GM23338 (cell line): ENCODE results near the gene SULT1A2. TPM values are rescaled to one million over a fixed set of nuclear protein-coding genes. Genes with fewer than 3 reads are reported as not detected.
"Not testable (repeated sequence)": the region's sequence is repeated elsewhere in the genome, so short reads cannot be mapped to it uniquely, and the experiment has no call there.

Source experiments
- ATAC-seq: fragments of 200-7000 bp; cut with Tn5 transposase; 3 replicates; pipeline ENCODE4 v1.9.1; 2020
- DNase-seq: peaks from one replicate; pipeline ENCODE4 v3.0.0-alpha.2; 2015; ENCODE audit warnings: low spot score
- H2AFZ ChIP-seq: fragments of 200-600 bp; sonication (generic); 2 replicates; pipeline ENCODE4 v1.8.0; 2016; ENCODE audit warnings: antibody characterized with exemption, mild to moderate bottlenecking, moderate library complexity
- H3F3A ChIP-seq: fragments of 200-600 bp; sonication (generic); replicated peaks from 2 replicates; pipeline ENCODE4 v1.8.0; 2017; ENCODE audit warnings: antibody characterized with exemption, mixed run types, low read depth
- H3K27ac ChIP-seq: fragments of 200-600 bp; sonication (generic); 2 replicates; pipeline ENCODE4 v1.6.1; 2016; ENCODE audit warnings: low read depth
- H3K27me3 ChIP-seq: fragments of 200-600 bp; sonication (generic); 2 replicates; pipeline ENCODE4 v1.8.0; 2016; ENCODE audit warnings: mild to moderate bottlenecking, mixed run types, moderate library complexity; ENCODE audit not compliant: insufficient read depth
- H3K36me3 ChIP-seq: fragments of 200-600 bp; sonication (generic); 2 replicates; pipeline ENCODE4 v1.8.0; 2016; ENCODE audit warnings: mild to moderate bottlenecking; ENCODE audit not compliant: insufficient read depth
- H3K4me1 ChIP-seq: fragments of 200-600 bp; sonication (generic); 2 replicates; pipeline ENCODE4 v1.8.0; 2016; ENCODE audit warnings: mild to moderate bottlenecking, moderate library complexity; ENCODE audit not compliant: insufficient read depth
- H3K4me2 ChIP-seq: fragments of 200-600 bp; sonication (generic); 2 replicates; pipeline ENCODE4 v1.7.1; 2017; ENCODE audit warnings: mixed run types
- H3K4me3 ChIP-seq: fragments of 200-600 bp; sonication (generic); 2 replicates; pipeline ENCODE4 v1.6.1; 2016; ENCODE audit warnings: mixed run types
- H3K79me2 ChIP-seq: fragments of 200-600 bp; sonication (generic); replicated peaks from 2 replicates; pipeline ENCODE4 v1.8.0; 2017; ENCODE audit warnings: mild to moderate bottlenecking; ENCODE audit not compliant: insufficient read depth
- H3K9me2 ChIP-seq: fragments of 200-600 bp; sonication (generic); 2 replicates; pipeline ENCODE4 v1.8.0; 2017; ENCODE audit not compliant: insufficient read depth
- H4K20me1 ChIP-seq: fragments of 200-600 bp; sonication (generic); replicated peaks from 2 replicates; pipeline ENCODE4 v1.8.0; 2017; ENCODE audit warnings: mild to moderate bottlenecking; ENCODE audit not compliant: insufficient read depth
- H3K27ac Mint-ChIP-seq: 2 replicates; pipeline ENCODE4 v1.8.0; 2020; ENCODE audit warnings: inconsistent platforms, mild to moderate bottlenecking, moderate library complexity, mixed read lengths
- H3K27me3 Mint-ChIP-seq: 3 replicates; pipeline ENCODE4 v1.8.0; 2022; ENCODE audit warnings: low read depth, mild to moderate bottlenecking, moderate library complexity, mixed read lengths, inconsistent platforms; ENCODE audit not compliant: insufficient read depth, poor library complexity
- H3K36me3 Mint-ChIP-seq: 3 replicates; pipeline ENCODE4 v1.8.0; 2021; ENCODE audit warnings: low read depth, mild to moderate bottlenecking, inconsistent platforms, moderate library complexity, mixed read lengths
- H3K4me1 Mint-ChIP-seq: 3 replicates; pipeline ENCODE4 v1.8.0; 2020; ENCODE audit warnings: mild to moderate bottlenecking, inconsistent platforms, mixed read lengths
- H3K4me3 Mint-ChIP-seq: 3 replicates; pipeline ENCODE4 v1.8.0; 2021; ENCODE audit warnings: moderate library complexity, mild to moderate bottlenecking, inconsistent platforms, mixed read lengths
- H3K9me3 Mint-ChIP-seq: 3 replicates; pipeline ENCODE4 v1.8.0; 2020; ENCODE audit warnings: moderate library complexity, mild to moderate bottlenecking, inconsistent platforms, mixed read lengths
- CREB1 ChIP-seq: fragments of 250-450 bp; sonication (Bioruptor Pico); IDR thresholded peaks from 2 replicates; pipeline ENCODE4 v1.5.0; 2020; ENCODE audit warnings: low read depth, mild to moderate bottlenecking, moderate library complexity
- ETS1 ChIP-seq: IDR thresholded peaks from 2 replicates; pipeline ENCODE4 v1.6.1; 2016; ENCODE audit warnings: antibody characterized with exemption
- JUNB ChIP-seq: IDR thresholded peaks from one replicate; pipeline ENCODE4 v1.6.1; 2016; ENCODE audit warnings: antibody characterized with exemption; ENCODE audit not compliant: unreplicated experiment
- NANOG ChIP-seq: IDR thresholded peaks from 2 replicates; pipeline ENCODE4 v1.6.1; 2016; ENCODE audit warnings: antibody characterized with exemption, borderline replicate concordance
- STAT1 ChIP-seq: IDR thresholded peaks from one replicate; pipeline ENCODE4 v1.6.1; 2016; ENCODE audit warnings: antibody characterized with exemption; ENCODE audit not compliant: unreplicated experiment
- ZNF114 ChIP-seq: fragments of 250-450 bp; sonication (Bioruptor Pico); IDR thresholded peaks from 2 replicates; pipeline ENCODE4 v1.5.0; 2020; ENCODE audit warnings: mild to moderate bottlenecking, moderate library complexity
- polyA plus RNA-seq: library from polyadenylated mRNA; unstranded; fragments of >200 nt; fragmentation: Nextera tagmentation; extraction: Ambion mirVana; gene quantifications from 2 replicates; pipeline ENCODE4 v1.2.1, GENCODE V29; 2016
- total RNA-seq: library from RNA; depleted of rRNA; stranded (reverse); fragments of >200 nt; shearing (Covaris generic); gene quantifications from 2 replicates; pipeline ENCODE4 v1.2.3, GENCODE V29; 2014
- TF ChIP-seq, protein P1 (sequence below): fragments of 250-450 bp; sonication (Bioruptor Pico); IDR thresholded peaks from 2 replicates; pipeline ENCODE4 v1.5.0; 2020; ENCODE audit warnings: mild to moderate bottlenecking, moderate library complexity
- TF ChIP-seq, protein P2 (sequence below): IDR thresholded peaks from one replicate; pipeline ENCODE4 v1.6.1; 2018; ENCODE audit warnings: antibody characterized with exemption; ENCODE audit not compliant: unreplicated experiment

Gene SULT1A2
- total and polyA plus RNA-seq, 2 experiments from 2014 or later: 0.17 to 0.34 TPM

- TF ChIP-seq, protein P1, sequence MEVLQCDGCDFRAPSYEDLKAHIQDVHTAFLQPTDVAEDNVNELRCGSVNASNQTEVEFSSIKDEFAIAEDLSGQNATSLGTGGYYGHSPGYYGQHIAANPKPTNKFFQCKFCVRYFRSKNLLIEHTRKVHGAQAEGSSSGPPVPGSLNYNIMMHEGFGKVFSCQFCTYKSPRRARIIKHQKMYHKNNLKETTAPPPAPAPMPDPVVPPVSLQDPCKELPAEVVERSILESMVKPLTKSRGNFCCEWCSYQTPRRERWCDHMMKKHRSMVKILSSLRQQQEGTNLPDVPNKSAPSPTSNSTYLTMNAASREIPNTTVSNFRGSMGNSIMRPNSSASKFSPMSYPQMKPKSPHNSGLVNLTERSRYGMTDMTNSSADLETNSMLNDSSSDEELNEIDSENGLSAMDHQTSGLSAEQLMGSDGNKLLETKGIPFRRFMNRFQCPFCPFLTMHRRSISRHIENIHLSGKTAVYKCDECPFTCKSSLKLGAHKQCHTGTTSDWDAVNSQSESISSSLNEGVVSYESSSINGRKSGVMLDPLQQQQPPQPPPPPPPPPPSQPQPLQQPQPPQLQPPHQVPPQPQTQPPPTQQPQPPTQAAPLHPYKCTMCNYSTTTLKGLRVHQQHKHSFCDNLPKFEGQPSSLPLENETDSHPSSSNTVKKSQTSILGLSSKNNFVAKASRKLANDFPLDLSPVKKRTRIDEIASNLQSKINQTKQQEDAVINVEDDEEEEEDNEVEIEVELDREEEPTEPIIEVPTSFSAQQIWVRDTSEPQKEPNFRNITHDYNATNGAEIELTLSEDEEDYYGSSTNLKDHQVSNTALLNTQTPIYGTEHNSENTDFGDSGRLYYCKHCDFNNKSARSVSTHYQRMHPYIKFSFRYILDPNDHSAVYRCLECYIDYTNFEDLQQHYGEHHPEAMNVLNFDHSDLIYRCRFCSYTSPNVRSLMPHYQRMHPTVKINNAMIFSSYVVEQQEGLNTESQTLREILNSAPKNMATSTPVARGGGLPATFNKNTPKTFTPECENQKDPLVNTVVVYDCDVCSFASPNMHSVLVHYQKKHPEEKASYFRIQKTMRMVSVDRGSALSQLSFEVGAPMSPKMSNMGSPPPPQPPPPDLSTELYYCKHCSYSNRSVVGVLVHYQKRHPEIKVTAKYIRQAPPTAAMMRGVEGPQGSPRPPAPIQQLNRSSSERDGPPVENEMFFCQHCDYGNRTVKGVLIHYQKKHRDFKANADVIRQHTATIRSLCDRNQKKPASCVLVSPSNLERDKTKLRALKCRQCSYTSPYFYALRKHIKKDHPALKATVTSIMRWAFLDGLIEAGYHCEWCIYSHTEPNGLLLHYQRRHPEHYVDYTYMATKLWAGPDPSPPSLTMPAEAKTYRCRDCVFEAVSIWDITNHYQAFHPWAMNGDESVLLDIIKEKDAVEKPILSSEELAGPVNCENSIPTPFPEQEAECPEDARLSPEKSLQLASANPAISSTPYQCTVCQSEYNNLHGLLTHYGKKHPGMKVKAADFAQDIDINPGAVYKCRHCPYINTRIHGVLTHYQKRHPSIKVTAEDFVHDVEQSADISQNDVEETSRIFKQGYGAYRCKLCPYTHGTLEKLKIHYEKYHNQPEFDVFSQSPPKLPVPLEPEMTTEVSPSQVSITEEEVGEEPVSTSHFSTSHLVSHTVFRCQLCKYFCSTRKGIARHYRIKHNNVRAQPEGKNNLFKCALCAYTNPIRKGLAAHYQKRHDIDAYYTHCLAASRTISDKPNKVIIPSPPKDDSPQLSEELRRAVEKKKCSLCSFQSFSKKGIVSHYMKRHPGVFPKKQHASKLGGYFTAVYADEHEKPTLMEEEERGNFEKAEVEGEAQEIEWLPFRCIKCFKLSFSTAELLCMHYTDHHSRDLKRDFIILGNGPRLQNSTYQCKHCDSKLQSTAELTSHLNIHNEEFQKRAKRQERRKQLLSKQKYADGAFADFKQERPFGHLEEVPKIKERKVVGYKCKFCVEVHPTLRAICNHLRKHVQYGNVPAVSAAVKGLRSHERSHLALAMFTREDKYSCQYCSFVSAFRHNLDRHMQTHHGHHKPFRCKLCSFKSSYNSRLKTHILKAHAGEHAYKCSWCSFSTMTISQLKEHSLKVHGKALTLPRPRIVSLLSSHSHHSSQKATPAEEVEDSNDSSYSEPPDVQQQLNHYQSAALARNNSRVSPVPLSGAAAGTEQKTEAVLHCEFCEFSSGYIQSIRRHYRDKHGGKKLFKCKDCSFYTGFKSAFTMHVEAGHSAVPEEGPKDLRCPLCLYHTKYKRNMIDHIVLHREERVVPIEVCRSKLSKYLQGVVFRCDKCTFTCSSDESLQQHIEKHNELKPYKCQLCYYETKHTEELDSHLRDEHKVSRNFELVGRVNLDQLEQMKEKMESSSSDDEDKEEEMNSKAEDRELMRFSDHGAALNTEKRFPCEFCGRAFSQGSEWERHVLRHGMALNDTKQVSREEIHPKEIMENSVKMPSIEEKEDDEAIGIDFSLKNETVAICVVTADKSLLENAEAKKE (CRISPR knock-in tag): no peak
- no peak for TF ChIP-seq JUNB
- no peak for TF ChIP-seq CREB1 (CRISPR knock-in tag)
Observed at GRCh38 chr16:28548306-28548802, 48.5 kb downstream of the SULT1A2 start (continued).

DNA sequence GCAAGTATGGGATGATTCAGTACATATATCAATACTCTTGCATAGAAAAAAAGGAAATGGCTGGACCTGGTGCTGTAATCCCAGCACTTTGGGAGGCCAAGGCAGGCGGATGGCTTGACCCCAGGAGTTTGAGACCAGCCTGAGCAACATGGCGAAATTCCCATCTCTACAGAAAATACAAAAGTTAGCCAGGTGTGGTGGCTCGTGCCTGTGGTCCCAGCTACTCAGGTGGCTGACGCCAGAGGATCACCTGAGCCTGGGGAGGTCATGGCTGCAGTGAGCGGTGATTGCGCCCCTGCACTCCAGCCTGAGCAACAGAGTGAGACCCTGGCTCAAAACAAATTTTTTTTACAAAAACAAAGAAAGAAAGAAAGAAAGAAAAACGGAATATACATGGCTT, 50.2 kb downstream of the SULT1A2 start:
- Mint-ChIP-seq H3K4me1 (no peaks in the 10 kb centered on the region), H3K27ac (no peak overlapping the region), H3K36me3 (no peaks in the 10 kb centered on the region), H3K9me3 (no peaks in the 10 kb centered on the region), H3K4me3 (no peak overlapping the region), H3K27me3 (peaks cover 3% of the 10 kb centered on the region)
- no peaks in the 10 kb centered on the region for H3F3A ChIP-seq
- no peaks in the 10 kb centered on the region for H4K20me1 ChIP-seq
- H3K4me1 ChIP-seq: no peaks in the 10 kb centered on the region
- H3K4me3 ChIP-seq: no peak overlapping the region
- no peaks in the 10 kb centered on the region for H3K79me2 ChIP-seq
- H3K36me3 ChIP-seq: no peaks in the 10 kb centered on the region
- H3K4me2 ChIP-seq: no peak overlapping the region
- no peak overlapping the region for H3K27ac ChIP-seq
- no peaks in the 10 kb centered on the region for H3K27me3 ChIP-seq
- no peak for TF ChIP-seq CREB1 (CRISPR knock-in tag)
- no peak for TF ChIP-seq STAT1
- no peak for TF ChIP-seq NANOG
- TF ChIP-seq, protein P2, sequence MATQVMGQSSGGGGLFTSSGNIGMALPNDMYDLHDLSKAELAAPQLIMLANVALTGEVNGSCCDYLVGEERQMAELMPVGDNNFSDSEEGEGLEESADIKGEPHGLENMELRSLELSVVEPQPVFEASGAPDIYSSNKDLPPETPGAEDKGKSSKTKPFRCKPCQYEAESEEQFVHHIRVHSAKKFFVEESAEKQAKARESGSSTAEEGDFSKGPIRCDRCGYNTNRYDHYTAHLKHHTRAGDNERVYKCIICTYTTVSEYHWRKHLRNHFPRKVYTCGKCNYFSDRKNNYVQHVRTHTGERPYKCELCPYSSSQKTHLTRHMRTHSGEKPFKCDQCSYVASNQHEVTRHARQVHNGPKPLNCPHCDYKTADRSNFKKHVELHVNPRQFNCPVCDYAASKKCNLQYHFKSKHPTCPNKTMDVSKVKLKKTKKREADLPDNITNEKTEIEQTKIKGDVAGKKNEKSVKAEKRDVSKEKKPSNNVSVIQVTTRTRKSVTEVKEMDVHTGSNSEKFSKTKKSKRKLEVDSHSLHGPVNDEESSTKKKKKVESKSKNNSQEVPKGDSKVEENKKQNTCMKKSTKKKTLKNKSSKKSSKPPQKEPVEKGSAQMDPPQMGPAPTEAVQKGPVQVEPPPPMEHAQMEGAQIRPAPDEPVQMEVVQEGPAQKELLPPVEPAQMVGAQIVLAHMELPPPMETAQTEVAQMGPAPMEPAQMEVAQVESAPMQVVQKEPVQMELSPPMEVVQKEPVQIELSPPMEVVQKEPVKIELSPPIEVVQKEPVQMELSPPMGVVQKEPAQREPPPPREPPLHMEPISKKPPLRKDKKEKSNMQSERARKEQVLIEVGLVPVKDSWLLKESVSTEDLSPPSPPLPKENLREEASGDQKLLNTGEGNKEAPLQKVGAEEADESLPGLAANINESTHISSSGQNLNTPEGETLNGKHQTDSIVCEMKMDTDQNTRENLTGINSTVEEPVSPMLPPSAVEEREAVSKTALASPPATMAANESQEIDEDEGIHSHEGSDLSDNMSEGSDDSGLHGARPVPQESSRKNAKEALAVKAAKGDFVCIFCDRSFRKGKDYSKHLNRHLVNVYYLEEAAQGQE: no peak
- TF ChIP-seq ZNF114 (CRISPR knock-in tag): no peak
- TF ChIP-seq ETS1: no peak
- no peak overlapping the region for H2AFZ ChIP-seq
- no peaks in the 10 kb centered on the region for H3K9me2 ChIP-seq
- no peak for DNase-seq
- no peak for ATAC-seq

- H3K27me3 Mint-ChIP-seq: not testable (repeated sequence)
Observed at GRCh38 chr16:28545964-28546363, 50.9 kb downstream of the SULT1A2 start.

More at GRCh38 chr16:28545964-28546363, 50.9 kb downstream of the SULT1A2 start:
- H3K36me3 Mint-ChIP-seq, H3K9me2 ChIP-seq, H3K27me3 ChIP-seq, H3F3A ChIP-seq, H3K4me3 Mint-ChIP-seq, H3K27ac Mint-ChIP-seq, H3K79me2 ChIP-seq, H3K4me1 Mint-ChIP-seq, DNase-seq, H3K9me3 Mint-ChIP-seq, H3K36me3 ChIP-seq, H3K4me2 ChIP-seq, H3K27ac ChIP-seq, H4K20me1 ChIP-seq, ATAC-seq, H3K4me1 ChIP-seq, H3K4me3 ChIP-seq, H2AFZ ChIP-seq: not testable (repeated sequence)
